Upper lobe of left lung (tissue), 6 donors: Measurements from ENCODE around the gene SCGB3A1. TPM values are rescaled to one million over a fixed set of nuclear protein-coding genes. Genes with fewer than 3 reads are reported as not detected.

Experiments
- ATAC-seq, 2 donors: fragments of 200-7000 bp; cut with Tn5 transposase; one replicate each; pipeline ENCODE4 v1.9.1; 2022; ENCODE audit warnings: mild to moderate bottlenecking in 2 of 2, moderate library complexity in 2 of 2; ENCODE audit not compliant: low FRiP score in 2 of 2
- DNase-seq, 2 donors: peaks; one replicate each; pipeline ENCODE4 v3.0.0-alpha.2; 2019 to 2020
- H3K27ac ChIP-seq, 4 donors: fragments of 200-600 bp; sonication (generic); one replicate each; pipeline ENCODE4 v1.5.1; 2016 to 2019
- H3K27me3 ChIP-seq, 4 donors: fragments of 200-600 bp; sonication (generic); one replicate each; pipeline ENCODE4 v1.5.1; 2017 to 2019
- H3K36me3 ChIP-seq, 4 donors: fragments of 200-600 bp; sonication (generic); one replicate each; pipeline ENCODE4 v1.5.1; 2016 to 2019
- H3K4me1 ChIP-seq, 4 donors: fragments of 200-600 bp; sonication (generic); one replicate each; pipeline ENCODE4 v1.5.1; 2018 to 2019
- H3K4me3 ChIP-seq, 4 donors: fragments of 200-600 bp; sonication (generic); one replicate each; pipeline ENCODE4 v1.5.1; 2017 to 2019; ENCODE audit warnings: mild to moderate bottlenecking in 2 of 4, moderate library complexity in 1 of 4
- H3K9me3 ChIP-seq, 4 donors: fragments of 200-600 bp; sonication (generic); one replicate each; pipeline ENCODE4 v1.5.1; 2018 to 2019
- EP300 ChIP-seq, 4 donors: sonication (generic); formaldehyde crosslinking; IDR thresholded peaks; one replicate each; pipeline ENCODE4 v1.5.1; 2017; ENCODE audit warnings: antibody characterized with exemption in 4 of 4, control low read depth in 2 of 4
- POLR2A ChIP-seq, 4 donors: fragments of 450-650 bp; IDR thresholded peaks; one replicate each; pipeline ENCODE4 v1.5.1; 2016 to 2017; ENCODE audit warnings: antibody characterized with exemption in 4 of 4, mild to moderate bottlenecking in 2 of 4
- POLR2AphosphoS5 ChIP-seq, 2 donors: sonication (generic); formaldehyde crosslinking; IDR thresholded peaks; one replicate each; pipeline ENCODE4 v1.5.1; 2017; ENCODE audit warnings: antibody characterized with exemption in 2 of 2
- WGBS, 2 donors: methylation state at CpG; one replicate each; pipeline ENCODE4 v1.1.5; 2017 to 2018; 5-methylcytosine and 5-hydroxymethylcytosine counted together
- total RNA-seq, 6 donors: library from RNA; depleted of rRNA in 4 of 6; stranded (reverse); fragments of >200 nt in 4 of 6; gene quantifications; one replicate each; pipeline versions ENCODE4 v1.1.0 to v1.2.1, GENCODE V29; 2016 to 2021
- TF ChIP-seq, protein P1 (sequence below), 6 experiments: fragments of 450-650 bp in 4 of 6; fragments of 200-600 bp in 2 of 6; sonication (generic) in 2 of 6; IDR thresholded peaks; one replicate each; pipeline ENCODE4 v1.5.1; 2016 to 2019; ENCODE audit warnings: antibody characterized with exemption in 6 of 6
- donor health status: DM: no; HTN: no; CAD: no; lungs with moderate emphysema.
- donor health status: DM: no; HTN: yes; CAD: no; lungs with severe emphysema.

The SCGB3A1 gene
- total RNA-seq, 6 donors from 2014 or later, result 232 to 940 (median 596) TPM

DNA sequence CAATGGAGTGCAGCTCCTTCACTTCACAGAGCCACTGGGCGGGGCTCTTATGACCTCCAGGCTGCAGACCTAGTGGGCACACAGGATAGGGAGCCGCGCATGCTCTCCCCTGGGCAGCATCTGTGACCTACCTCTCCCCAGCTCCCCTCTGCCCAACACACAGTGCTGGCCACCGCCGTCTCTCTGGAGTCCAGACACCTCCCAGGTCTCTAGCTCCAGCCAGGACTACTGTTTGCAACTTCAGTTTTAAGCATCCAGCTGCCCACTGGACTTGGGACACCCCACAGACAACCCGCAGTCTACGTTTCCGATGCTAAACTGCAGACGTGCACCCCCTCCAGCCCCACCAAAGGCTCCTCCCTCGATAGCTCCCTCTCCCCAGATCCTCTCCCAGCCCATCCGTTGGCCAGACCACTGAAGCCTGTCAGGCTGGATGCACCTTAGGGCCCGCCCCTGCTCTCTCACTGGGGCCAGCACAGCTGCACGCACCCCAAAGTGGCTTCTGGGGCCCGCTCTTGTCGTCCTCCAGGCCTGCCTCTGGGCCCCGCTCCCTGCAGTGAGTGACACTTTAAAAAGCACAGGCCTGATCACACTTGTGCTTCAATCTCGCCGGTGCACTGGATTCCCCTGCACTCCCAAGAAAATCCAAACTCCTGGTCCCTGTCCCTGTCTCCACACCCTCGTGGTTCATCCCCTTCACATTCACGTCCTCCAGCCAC, 46.8 kb upstream of the SCGB3A1 start:
- Histone ChIP-seq H3K27me3 (no peaks in the 10 kb centered on the region), H3K9me3 (no peaks in the 10 kb centered on the region), H3K36me3 (no peaks in the 10 kb centered on the region), H3K27ac (no peak overlapping the region), H3K4me1 (peaks cover 0 to 14% (median 4%) of the 10 kb centered on the region in 4 donors), H3K4me3 (no peak overlapping the region)
- peak in 1 of 2 donors; percentile 5 for ATAC-seq
- peak in 1 of 2 donors; percentile 39 for DNase-seq
- WGBS, 2 donors, result 72 to 77% methylated on average over 20 of the region's 20 CpGs
- TF ChIP-seq, protein P1, sequence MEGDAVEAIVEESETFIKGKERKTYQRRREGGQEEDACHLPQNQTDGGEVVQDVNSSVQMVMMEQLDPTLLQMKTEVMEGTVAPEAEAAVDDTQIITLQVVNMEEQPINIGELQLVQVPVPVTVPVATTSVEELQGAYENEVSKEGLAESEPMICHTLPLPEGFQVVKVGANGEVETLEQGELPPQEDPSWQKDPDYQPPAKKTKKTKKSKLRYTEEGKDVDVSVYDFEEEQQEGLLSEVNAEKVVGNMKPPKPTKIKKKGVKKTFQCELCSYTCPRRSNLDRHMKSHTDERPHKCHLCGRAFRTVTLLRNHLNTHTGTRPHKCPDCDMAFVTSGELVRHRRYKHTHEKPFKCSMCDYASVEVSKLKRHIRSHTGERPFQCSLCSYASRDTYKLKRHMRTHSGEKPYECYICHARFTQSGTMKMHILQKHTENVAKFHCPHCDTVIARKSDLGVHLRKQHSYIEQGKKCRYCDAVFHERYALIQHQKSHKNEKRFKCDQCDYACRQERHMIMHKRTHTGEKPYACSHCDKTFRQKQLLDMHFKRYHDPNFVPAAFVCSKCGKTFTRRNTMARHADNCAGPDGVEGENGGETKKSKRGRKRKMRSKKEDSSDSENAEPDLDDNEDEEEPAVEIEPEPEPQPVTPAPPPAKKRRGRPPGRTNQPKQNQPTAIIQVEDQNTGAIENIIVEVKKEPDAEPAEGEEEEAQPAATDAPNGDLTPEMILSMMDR (IDR thresholded peaks at IDR 0.05), result no peak
- TF ChIP-seq POLR2AphosphoS5 (IDR thresholded peaks at IDR 0.05), result no peak
- no peak for TF ChIP-seq POLR2A (IDR thresholded peaks at IDR 0.05)
- TF ChIP-seq EP300 (IDR thresholded peaks at IDR 0.05), result no peak

GRCh38 chr5:180636403-180637075, 45.2 kb upstream of the SCGB3A1 start:
- 67 to 68% methylated on average over 18 of the region's 18 CpGs for WGBS, 2 donors
- Histone ChIP-seq H3K27me3 (no peaks in the 10 kb centered on the region), H3K9me3 (no peaks in the 10 kb centered on the region), H3K4me1 (peaks cover 7 to 24% (median 9%) of the 10 kb centered on the region in 4 donors), H3K36me3 (no peaks in the 10 kb centered on the region), H3K4me3 (no peak overlapping the region), H3K27ac (no peak overlapping the region)
- peak in 1 of 2 donors; percentile 68 for DNase-seq
- TF ChIP-seq, protein P1 (IDR thresholded peaks at IDR 0.05), result no peak
- TF ChIP-seq EP300 (IDR thresholded peaks at IDR 0.05), result no peak
- no peak for TF ChIP-seq POLR2A (IDR thresholded peaks at IDR 0.05)
- TF ChIP-seq POLR2AphosphoS5 (IDR thresholded peaks at IDR 0.05), result no peak
- ATAC-seq, result no peak

DNA sequence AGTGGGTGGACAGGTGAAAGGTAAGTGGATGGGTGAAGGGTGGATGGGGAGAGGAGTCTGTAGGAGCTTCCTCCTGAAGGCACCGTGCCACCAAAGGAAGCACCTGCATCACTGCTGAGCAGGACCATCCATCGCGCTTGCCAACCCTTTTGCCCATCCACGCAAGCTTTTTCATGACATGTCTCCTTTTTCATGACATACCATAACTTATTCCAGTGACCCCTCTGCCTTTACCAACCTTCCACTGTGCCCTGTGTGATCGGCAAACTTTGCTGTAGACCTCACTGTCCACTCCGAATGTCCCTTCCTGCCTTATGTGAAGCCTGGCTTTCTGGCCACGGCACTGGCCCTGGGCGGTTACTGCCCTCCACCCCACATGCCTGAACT, 44.7 kb upstream of the SCGB3A1 start:
- H3K27ac ChIP-seq, result no peak overlapping the region
- no peak overlapping the region for H3K4me3 ChIP-seq
- H3K9me3 ChIP-seq, result no peaks in the 10 kb centered on the region
- H3K36me3 ChIP-seq, result no peaks in the 10 kb centered on the region
- no peak for ATAC-seq
- TF ChIP-seq EP300 (IDR thresholded peaks at IDR 0.05), result no peak
- TF ChIP-seq, protein P1 (IDR thresholded peaks at IDR 0.05), result no peak
- no peak for TF ChIP-seq POLR2A (IDR thresholded peaks at IDR 0.05)
- no peak for TF ChIP-seq POLR2AphosphoS5 (IDR thresholded peaks at IDR 0.05)
- DNase-seq, result no peak
- H3K27me3 ChIP-seq, result no peaks in the 10 kb centered on the region
- 77 to 85% methylated on average over 8 of the region's 8 CpGs for whole genome bisulfite sequencing, 2 donors
- H3K4me1 ChIP-seq, result peaks cover 7 to 22% (median 9%) of the 10 kb centered on the region in 4 donors

- Histone ChIP-seq H3K9me3 (no peaks in the 10 kb centered on the region), H3K4me1 (peaks cover 0 to 18% (median 9%) of the 10 kb centered on the region in 4 donors), H3K27me3 (no peaks in the 10 kb centered on the region), H3K27ac (peak overlapping the region in 2 of 4 donors; percentile 6 to 28), H3K4me3 (no peak overlapping the region), H3K36me3 (peaks cover 0 to 18% (median 0%) of the 10 kb centered on the region in 4 donors)
- ATAC-seq (no peak), DNase-seq (peak in 1 of 2 donors; percentile 56)
- TF ChIP-seq, protein P1 (IDR thresholded peaks at IDR 0.05), result no peak
- no peak for TF ChIP-seq EP300 (IDR thresholded peaks at IDR 0.05)
- 75 to 76% methylated on average over 8 to 14 of the region's 14 CpGs for WGBS, 2 donors
Measured at GRCh38 chr5:180633283-180634177, 42.2 kb upstream of the SCGB3A1 start.
